DMS53 (cell line): ENCODE results near the gene LSAMP.
A peak's percentile ranks its signal among the peaks of the same experiment; 100 is the strongest.

Source experiments
- DNase-seq: peaks from one replicate; lab custom pipeline; 2025; lab: John Stamatoyannopoulos, UW

Gene LSAMP

DNA sequence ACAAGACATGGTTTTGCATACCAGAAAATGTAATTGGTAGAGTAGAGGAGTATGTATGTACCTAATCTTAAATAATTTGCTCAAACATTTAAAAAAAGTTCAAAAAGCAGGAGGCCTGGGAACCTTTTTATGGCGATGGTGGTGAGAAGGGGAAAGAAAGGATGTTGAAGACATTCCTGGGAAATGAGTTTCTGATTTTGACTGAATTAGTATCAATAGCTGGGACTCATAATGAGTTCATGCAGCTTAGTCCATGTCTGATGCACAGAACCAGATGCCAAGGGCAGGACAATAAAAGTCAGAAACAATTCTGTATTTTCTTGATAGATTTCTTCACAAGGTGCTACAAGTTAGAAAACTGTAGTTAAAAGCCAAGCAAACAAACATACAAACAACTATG lies 426.6 kb downstream of the LSAMP start:
- no peak for DNase-seq

DNA sequence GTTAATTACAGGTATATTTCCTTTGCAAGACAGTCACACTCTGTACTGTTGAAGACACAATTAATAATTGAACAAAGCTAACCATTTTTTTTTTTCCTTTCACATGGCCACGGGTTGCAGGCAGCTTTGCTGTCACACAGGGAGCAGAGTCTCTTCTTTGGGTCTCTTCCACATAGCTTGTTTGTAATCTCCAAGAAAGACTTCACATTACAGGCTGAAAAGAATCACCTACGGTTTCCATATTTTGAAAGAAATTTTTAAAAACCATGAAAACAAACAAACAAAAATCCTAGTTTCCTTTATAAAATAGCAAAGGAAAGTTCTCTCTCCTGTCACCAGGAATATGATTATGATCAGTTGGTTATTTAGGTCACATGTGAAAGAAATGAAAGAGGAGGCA lies 429.4 kb downstream of the LSAMP start:
- DNase-seq, result no peak

- no peak for DNase-seq
Observed at GRCh38 chr3:116007000-116007399, 438.3 kb downstream of the LSAMP start.

DNA sequence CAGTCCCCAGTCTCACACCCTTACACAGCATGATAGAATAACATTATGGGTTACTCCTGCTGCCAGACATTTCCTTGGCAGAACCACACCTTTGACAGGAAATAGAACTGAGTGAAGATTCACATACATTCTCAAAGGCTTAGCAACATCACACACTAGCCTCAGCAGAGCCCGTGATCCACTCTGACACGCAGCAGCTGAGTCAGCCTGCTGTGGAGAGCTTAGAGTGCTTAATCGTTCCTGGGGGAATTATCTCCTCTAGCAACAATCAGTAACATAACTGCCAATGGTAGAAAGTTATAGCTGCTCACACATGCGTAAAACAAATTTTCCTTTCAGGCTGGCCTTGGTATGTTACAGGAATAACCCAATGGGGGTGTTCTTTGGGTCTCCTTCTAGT lies 439.9 kb downstream of the LSAMP start:
- DNase-seq, result peak; percentile 40

GRCh38 chr3:116002235-116002634 lies 443.1 kb downstream of the LSAMP start:
- no peak for DNase-seq

- no peak for DNase-seq
Observed at GRCh38 chr3:116001151-116001621, 444.1 kb downstream of the LSAMP start.

DNA sequence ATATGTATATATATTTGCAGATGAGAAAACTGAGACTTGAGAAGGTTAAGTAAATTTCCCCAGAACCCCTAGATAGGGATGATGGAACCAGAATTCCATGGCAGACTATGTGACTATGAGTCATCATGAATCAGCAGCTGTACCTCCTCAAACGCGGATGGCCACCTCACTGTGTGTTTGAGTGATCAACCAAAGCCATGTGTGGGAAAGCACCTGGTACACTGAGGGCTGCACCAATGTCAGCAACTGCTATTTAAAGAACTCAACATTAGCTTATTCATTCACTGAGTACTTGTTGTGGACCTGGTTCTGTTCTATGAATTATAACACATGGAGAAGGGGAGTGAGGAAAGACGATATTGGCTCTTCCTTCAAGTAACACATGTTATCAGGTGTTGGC lies 445.0 kb downstream of the LSAMP start:
- DNase-seq, result peak; percentile 91

GRCh38 chr3:115999613-116000012 lies 445.7 kb downstream of the LSAMP start:
- peak; percentile 28 for DNase-seq

DNA sequence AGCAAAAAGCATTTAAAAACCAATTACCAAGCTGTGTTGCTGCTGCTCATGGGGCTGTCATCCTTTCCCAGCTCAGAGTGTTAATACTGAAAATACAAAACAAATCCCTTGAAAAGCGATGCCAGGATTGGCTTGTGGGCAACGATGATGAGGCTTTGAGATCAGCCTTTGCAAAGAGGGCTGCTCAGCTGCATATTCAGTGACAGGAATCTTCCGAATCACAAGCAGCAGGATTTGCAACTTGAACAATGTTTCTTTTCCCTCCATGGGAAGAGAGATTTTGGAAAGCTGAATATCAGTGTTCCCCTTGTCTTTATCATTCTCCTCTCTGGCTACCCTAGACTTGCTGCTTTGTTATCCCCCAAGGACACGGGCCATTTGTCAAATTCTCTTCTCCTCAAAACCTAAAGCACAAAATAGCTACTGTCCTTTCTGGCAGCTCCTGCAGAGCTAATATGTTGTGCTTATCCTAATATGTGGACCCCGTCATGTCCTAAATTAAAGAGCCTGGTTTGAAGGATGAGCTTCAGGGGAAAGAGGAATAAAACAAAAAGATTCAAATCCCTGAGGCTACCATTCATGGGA lies 446.2 kb downstream of the LSAMP start:
- no peak for DNase-seq

- DNase-seq, result peak; percentile 11
Observed at GRCh38 chr3:115996420-115997108, 448.7 kb downstream of the LSAMP start.

- DNase-seq, result no peak
Observed at GRCh38 chr3:115990669-115991068, 454.6 kb downstream of the LSAMP start.

DNA sequence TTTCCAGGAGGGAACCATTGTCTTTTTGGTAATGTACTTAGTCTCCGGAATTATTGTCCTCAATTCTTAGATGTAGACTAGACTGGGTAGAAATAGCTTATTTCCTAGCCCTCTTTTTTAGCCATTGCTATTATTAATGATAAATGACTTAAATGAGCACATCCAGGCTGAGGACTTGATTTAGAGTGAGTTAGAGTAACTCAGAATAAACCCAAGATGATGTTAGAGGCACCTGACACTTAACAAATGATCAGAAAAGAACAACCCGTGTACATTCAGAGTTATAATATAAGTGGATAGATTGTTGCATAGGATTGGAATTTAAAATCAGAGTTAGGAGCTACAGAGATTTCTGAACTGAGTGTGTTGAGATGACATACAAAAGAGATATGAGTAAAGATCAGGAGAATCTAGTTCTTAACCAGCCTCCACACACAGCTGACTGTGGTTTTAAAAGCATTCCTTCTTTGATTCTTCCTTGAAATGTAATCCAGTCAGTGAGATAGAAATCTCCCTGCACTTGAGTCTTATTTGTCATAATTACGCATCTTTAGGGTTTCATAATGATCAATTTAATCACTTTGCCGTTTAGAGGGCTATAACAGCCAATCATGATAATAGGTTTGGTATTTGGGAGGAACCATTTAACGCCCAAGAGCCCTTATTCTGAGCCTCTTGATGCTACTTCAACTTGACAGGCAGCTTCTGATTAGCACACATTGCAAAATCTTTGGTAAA lies 455.4 kb downstream of the LSAMP start:
- no peak for DNase-seq

DNA sequence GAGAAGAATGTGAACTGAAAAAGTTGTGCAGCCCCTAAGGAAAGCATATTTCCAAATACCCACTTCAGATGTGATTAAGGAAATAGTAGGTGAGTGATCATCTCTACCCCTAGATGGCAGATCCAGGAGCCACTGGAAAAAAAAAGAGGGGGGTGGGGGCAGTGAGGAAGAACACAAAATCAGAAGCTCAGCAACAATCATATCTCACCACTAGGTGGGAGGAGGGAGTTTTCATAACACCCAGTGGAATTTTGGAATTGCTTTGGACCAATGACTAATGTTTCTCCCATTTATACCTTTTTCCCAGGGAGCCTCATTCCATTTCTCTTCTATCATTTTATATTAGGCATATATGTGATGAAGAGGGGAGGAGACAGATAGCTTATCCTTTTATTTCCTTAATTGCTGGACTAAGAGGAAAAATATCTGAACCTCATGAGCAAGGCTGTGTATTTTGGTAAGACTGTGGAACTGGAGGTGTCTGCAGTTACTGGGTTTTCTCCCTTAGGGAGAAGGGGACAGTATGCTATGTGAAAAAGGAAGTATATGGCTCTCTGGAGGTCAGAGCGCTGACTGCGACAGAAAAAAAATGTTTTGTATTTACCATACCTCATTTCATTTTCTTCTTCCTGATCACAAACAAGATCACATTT lies 458.6 kb downstream of the LSAMP start:
- DNase-seq, result peak; percentile 65

GRCh38 chr3:115982629-115983028 lies 462.7 kb downstream of the LSAMP start:
- no peak for DNase-seq

DNA sequence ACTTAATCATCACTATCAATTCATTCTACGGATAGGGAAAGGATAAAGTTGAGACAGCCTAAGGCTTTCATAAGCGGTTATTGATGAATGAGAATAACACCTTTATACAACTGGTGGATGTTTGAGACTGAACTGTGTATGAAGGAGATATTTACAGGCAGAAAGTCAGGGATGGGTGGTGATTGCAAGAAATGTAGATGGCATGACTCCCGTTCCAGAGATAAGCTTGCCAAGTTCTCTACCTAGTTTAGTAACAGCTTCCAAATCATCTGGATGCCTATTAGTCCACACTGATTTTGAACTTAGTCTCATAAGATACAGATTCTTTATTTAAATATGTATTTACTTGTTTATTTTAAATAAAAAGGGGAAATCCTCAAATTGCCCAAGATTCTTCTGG lies 463.2 kb downstream of the LSAMP start:
- no peak for DNase-seq

DNA sequence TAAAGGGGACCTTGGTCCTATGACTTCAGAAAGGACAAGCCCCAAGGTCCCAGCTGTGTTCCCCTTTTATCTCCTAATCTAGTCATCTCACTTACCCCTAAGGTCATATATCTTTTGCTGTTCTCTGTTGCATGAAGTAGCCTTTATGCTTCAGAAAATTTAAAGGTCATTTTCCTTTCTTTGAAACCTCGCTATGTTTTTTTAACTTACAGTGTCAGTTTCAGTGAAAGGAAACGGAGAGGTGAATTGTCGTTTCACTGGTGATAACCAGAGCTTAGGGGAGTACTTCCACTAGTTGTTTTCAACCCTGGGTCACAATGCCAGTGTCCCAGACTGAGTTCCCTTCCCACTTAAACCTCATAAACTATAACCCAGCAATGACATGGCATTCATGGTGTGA lies 464.6 kb downstream of the LSAMP start:
- DNase-seq, result no peak

- peak; percentile 5 for DNase-seq
Observed at GRCh38 chr3:115977866-115978265, 467.4 kb downstream of the LSAMP start.

DNA sequence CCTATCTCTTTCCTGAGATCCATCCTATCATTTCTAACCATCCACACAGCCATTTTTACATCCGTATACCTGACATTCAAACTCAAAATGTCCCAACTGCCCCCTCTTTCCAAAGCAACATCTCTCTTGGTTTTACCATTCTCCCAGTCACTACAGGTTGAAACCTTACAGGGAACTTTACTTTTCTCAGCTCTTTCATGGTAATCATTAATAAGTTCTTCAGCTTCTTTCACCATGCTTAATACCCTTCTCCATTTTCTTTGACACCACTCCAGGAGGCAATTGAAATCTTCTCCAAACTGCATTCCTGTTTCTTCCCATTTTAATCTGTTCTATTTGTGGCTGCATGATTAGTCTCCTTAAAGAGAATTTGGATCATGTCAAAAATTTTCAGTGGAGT lies 469.5 kb downstream of the LSAMP start:
- no peak for DNase-seq

DNA sequence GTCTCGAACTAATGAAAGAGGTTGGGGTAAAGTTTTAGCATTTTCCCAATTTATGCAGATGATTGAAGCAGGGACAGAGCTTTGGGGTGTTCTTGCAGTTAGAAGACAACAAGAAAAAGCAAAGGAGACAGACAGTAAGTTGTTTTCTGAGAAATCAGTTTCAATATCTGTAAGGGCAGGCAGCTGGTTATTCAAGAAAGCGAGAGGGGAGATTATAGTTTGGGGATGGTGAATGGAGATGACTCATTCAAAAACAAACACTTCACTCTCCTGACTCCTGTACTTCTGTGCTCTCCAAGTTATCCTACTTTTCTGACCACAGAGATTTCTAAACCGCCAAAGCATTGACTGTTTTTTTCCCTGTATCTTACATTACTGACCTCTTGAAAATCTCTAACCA lies 469.9 kb downstream of the LSAMP start:
- peak; percentile 86 for DNase-seq

DNA sequence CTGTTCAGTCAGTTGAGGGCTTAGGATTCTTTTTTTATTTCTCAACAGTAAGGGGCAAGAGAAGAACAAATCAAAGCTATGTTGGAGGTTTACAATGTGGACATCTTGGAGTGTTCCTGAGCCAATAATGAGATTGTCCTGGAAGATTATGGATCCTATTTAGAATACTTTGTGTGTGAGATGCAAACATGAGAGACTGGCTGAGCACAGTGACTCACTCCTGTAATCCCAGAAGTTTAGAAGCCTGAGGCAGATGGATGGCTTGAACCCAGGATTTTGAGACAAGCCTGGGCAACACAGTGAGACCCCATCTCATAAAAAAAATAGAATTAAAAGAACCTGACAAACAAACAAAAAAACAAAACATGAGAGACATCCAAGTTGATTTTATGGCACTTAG lies 470.3 kb downstream of the LSAMP start:
- peak; percentile 41 for DNase-seq

DNA sequence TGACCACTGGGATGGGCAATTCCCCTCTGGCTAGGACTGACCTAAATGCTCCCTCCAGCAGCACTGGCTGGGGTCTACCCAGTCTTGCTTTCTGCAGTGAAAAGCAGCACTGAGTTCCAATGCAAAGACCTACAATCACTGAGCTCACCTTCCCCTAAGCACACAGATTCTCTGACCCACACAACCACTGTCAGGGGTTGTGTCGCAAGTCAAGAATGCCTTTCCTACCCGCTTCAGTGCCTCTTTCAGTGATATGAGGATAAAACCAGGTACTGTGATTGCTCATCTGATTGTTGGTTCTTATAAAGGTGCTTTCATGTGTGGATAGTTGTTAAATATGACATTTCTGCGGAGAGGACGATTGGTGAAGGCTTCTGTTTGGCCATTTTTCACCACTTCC lies 476.4 kb downstream of the LSAMP start:
- DNase-seq, result no peak

GRCh38 chr3:115961380-115961779 lies 483.9 kb downstream of the LSAMP start:
- no peak for DNase-seq

DNA sequence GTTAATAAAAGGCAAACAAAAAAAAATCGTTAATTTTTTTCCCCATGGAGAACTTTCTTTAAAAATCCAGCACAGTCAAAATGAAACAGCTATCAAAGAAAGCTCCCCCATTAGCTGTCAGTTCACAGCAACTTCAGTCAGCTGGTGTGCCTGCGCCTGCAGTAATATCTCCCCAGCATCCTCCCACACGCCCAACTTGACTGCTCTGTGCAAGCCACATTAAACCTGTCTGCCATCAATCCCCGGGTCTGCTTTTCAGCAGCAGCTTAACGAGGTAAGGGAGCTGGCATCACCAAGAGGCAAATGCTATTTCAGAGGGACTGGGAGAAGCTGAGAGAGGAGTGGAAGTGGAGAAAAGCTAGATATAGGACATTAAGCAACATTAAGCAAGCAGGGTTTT lies 484.5 kb downstream of the LSAMP start:
- DNase-seq, result no peak
